KMS-11 (cell line): ENCODE results near the gene EXOC4.
A peak's percentile ranks its signal among the peaks of the same experiment; 100 is the strongest.

ENCODE experiments used
- H2AFZ ChIP-seq: fragments of 200-600 bp; sonication (generic); 2 replicates; pipeline ENCODE4 v1.6.1; 2016; ENCODE audit warnings: antibody characterized with exemption, mixed run types, low read depth
- H3K27ac ChIP-seq: fragments of 200-600 bp; sonication (generic); 2 replicates; pipeline ENCODE4 v1.6.1; 2016; ENCODE audit warnings: mild to moderate bottlenecking, mixed run types
- H3K27me3 ChIP-seq: fragments of 200-600 bp; sonication (generic); 2 replicates; pipeline ENCODE4 v1.6.1; 2017; ENCODE audit warnings: mild to moderate bottlenecking, low read depth, mixed run types, moderate library complexity; ENCODE audit not compliant: insufficient read depth
- H3K36me3 ChIP-seq: fragments of 200-600 bp; sonication (generic); 2 replicates; pipeline ENCODE4 v1.6.1; 2017; ENCODE audit warnings: mild to moderate bottlenecking, mixed run types; ENCODE audit not compliant: insufficient read depth
- H3K4me1 ChIP-seq: fragments of 200-600 bp; sonication (generic); 2 replicates; pipeline ENCODE4 v1.6.1; 2016; ENCODE audit warnings: mild to moderate bottlenecking, low read depth, mixed run types; ENCODE audit not compliant: poor library complexity, severe bottlenecking
- H3K4me2 ChIP-seq: fragments of 200-600 bp; sonication (generic); 2 replicates; pipeline ENCODE4 v1.7.0; 2016; ENCODE audit warnings: mild to moderate bottlenecking, mixed run types
- H3K4me3 ChIP-seq: fragments of 200-600 bp; sonication (generic); IDR thresholded peaks from 2 replicates; pipeline ENCODE4 v1.6.1; 2017; ENCODE audit warnings: low read depth, low read length, mixed read lengths; ENCODE audit not compliant: insufficient read depth
- H3K79me2 ChIP-seq: fragments of 200-600 bp; sonication (generic); 2 replicates; pipeline ENCODE4 v1.6.1; 2016; ENCODE audit warnings: low read depth, mixed run types; ENCODE audit not compliant: insufficient read depth
- H3K9ac ChIP-seq: fragments of 200-600 bp; sonication (generic); 2 replicates; pipeline ENCODE4 v1.6.1; 2016; ENCODE audit warnings: mild to moderate bottlenecking, mixed run types
- H4K20me1 ChIP-seq: fragments of 200-600 bp; sonication (generic); 2 replicates; pipeline ENCODE4 v1.6.1; 2016; ENCODE audit warnings: mild to moderate bottlenecking, mixed run types; ENCODE audit not compliant: insufficient read depth
- TF ChIP-seq, protein P1 (sequence below): fragments of 200-600 bp; sonication (generic); conservative IDR thresholded peaks from 2 replicates; pipeline ENCODE4 v1.6.1; 2017; ENCODE audit warnings: low read depth, mild to moderate bottlenecking, antibody characterized with exemption, low read length, moderate library complexity, mixed read lengths

The EXOC4 gene

DNA sequence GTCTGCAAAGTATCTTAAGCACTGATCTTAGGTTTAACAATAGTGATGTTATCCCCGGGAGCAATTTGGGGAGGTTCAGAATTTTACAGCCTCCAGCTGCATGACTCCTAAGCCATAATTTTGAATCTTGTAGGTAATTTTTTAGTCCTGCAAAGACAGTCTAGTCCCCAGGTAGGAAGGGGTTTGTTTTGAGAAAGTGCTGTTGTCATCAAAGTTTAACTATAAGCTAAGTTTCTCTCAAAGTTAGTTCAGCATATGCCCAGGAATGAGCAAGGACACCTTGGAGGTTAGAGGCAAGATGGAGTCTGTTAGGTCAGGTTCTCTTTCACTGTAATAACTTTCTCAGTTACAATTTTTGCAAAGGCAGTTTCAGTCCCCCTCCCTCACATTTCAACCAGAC, 795.3 kb downstream of the EXOC4 start:
- peaks cover 78% of the 10 kb centered on the region for H3K4me1 ChIP-seq
- no peak overlapping the region for H2AFZ ChIP-seq
- H3K27ac ChIP-seq = no peak overlapping the region
- no peaks in the 10 kb centered on the region for H3K79me2 ChIP-seq
- H3K4me2 ChIP-seq = no peak overlapping the region; the same call in 1 of the 2 replicates
- H3K4me3 ChIP-seq = no peak overlapping the region
- no peaks in the 10 kb centered on the region for H3K36me3 ChIP-seq
- no peaks in the 10 kb centered on the region for H4K20me1 ChIP-seq
- H3K27me3 ChIP-seq = no peaks in the 10 kb centered on the region
- TF ChIP-seq, protein P1, sequence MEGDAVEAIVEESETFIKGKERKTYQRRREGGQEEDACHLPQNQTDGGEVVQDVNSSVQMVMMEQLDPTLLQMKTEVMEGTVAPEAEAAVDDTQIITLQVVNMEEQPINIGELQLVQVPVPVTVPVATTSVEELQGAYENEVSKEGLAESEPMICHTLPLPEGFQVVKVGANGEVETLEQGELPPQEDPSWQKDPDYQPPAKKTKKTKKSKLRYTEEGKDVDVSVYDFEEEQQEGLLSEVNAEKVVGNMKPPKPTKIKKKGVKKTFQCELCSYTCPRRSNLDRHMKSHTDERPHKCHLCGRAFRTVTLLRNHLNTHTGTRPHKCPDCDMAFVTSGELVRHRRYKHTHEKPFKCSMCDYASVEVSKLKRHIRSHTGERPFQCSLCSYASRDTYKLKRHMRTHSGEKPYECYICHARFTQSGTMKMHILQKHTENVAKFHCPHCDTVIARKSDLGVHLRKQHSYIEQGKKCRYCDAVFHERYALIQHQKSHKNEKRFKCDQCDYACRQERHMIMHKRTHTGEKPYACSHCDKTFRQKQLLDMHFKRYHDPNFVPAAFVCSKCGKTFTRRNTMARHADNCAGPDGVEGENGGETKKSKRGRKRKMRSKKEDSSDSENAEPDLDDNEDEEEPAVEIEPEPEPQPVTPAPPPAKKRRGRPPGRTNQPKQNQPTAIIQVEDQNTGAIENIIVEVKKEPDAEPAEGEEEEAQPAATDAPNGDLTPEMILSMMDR = no peak
- H3K9ac ChIP-seq = no peak overlapping the region

DNA sequence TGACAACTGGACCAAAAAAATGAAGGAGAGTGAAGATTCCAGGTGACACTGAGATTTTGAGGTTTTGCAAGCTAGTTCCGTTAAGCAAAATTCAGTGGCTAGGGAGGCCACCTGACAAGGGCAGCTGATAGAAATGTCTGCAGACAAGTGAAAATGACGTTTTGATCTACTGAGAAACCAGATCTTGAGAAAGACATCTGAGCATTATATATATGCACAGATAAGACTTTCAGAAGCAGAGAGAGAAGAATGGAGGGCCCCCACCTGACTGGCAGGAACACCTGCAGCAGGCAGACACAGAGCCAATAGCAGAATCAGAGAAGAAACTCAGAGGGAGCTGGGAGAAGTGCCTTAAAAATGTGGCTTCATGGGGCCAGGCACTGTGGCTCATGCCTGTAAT, 798.1 kb downstream of the EXOC4 start:
- H3K4me2 ChIP-seq = peak overlapping the region; percentile 30; the same call in 1 of the 2 replicates
- peaks cover 50% of the 10 kb centered on the region for H3K4me1 ChIP-seq
- TF ChIP-seq, protein P1 = no peak
- no peak overlapping the region for H3K9ac ChIP-seq
- H3K27me3 ChIP-seq = no peaks in the 10 kb centered on the region
- no peak overlapping the region for H2AFZ ChIP-seq
- H3K4me3 ChIP-seq = no peak overlapping the region
- H3K27ac ChIP-seq = peak overlapping the region; percentile 41; the same call in 1 of the 2 replicates
- H3K36me3 ChIP-seq = no peaks in the 10 kb centered on the region
- H3K79me2 ChIP-seq = no peaks in the 10 kb centered on the region
- no peaks in the 10 kb centered on the region for H4K20me1 ChIP-seq

DNA sequence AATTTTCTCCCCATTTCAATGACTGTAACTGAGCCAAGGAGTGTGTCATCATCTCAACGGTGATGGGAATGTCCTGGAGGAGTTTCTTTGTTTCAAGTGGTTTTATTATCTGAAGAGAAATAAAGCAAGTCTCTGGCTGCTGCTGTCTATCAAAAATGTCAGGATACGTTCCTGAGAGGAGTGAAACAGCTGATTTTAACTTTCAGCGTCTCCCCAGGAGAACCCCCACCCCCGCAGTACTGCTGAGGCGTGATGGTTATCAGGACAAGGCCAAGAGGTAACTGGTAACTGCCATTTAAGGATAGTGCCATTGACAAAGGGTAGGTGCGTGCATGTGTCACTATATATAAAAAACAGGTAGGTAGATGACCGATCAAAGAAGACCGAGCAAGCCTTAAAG, 803.9 kb downstream of the EXOC4 start:
- Histone ChIP-seq H4K20me1 (no peaks in the 10 kb centered on the region), H3K4me2 (no peak overlapping the region), H3K4me3 (no peak overlapping the region), H3K27ac (no peak overlapping the region), H3K79me2 (no peaks in the 10 kb centered on the region), H3K9ac (no peak overlapping the region), H3K27me3 (no peaks in the 10 kb centered on the region), H3K4me1 (peaks cover 11% of the 10 kb centered on the region), H3K36me3 (no peaks in the 10 kb centered on the region), H2AFZ (no peak overlapping the region)
- TF ChIP-seq, protein P1 = no peak

DNA sequence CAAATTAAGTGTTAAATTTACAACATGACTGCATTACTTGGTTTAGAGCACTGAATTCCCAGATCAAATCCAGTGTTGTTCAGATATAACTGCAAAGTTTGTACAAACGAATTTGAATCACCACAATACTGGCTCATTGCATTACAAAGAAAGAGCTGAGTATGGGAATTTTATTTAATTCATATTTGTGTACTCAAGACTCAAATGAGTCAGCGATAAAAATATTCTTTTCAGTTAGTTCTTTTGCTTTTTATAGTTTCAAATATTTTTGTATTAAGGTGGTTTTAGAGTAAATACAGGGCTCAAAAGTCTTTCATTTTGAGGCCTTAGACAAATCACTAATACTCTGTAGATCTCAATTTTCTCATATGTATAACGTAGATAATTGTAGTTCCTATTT, 805.6 kb downstream of the EXOC4 start:
- Histone ChIP-seq H3K4me1 (no peaks in the 10 kb centered on the region), H3K27ac (no peak overlapping the region), H3K27me3 (no peaks in the 10 kb centered on the region), H3K9ac (no peak overlapping the region), H3K4me3 (no peak overlapping the region), H3K4me2 (no peak overlapping the region), H3K36me3 (no peaks in the 10 kb centered on the region), H3K79me2 (no peaks in the 10 kb centered on the region), H2AFZ (no peak overlapping the region), H4K20me1 (no peaks in the 10 kb centered on the region)
- TF ChIP-seq, protein P1 = no peak
